Lung (tissue), 12 donors: ENCODE results near the gene PDE2A. TPM values are rescaled to one million over a fixed set of nuclear protein-coding genes. Genes with fewer than 3 reads are reported as not detected.

Experiments used
- ATAC-seq: fragments of 200-7000 bp; cut with Tn5 transposase; one replicate; pipeline ENCODE4 v1.9.1; 2020; ENCODE audit warnings: moderate number of reproducible peaks; ENCODE audit not compliant: insufficient read depth, low FRiP score
- DNase-seq, 3 donors: peaks; one replicate each; pipeline ENCODE4 v3.0.0-alpha.2; 2013 to 2017
- H3K27ac ChIP-seq, 2 donors: one replicate each; pipeline ENCODE4 v1.5.1; 2013; ENCODE audit warnings: mild to moderate bottlenecking in 2 of 2, moderate library complexity in 2 of 2, control low read depth in 1 of 2, inconsistent platforms in 1 of 2, low read depth in 1 of 2, low read length in 1 of 2
- H3K27me3 ChIP-seq, 3 donors: one replicate each; pipeline ENCODE4 v1.5.1; 2013; ENCODE audit warnings: low read length in 2 of 3; ENCODE audit not compliant: control insufficient read depth in 3 of 3, insufficient read depth in 3 of 3
- H3K36me3 ChIP-seq, 4 donors: one replicate each; pipeline ENCODE4 v1.5.1; 2013; ENCODE audit warnings: low read length in 4 of 4, mild to moderate bottlenecking in 1 of 4, moderate library complexity in 1 of 4; ENCODE audit not compliant: control insufficient read depth in 4 of 4, insufficient read depth in 4 of 4
- H3K4me1 ChIP-seq, 5 donors: one replicate each; pipeline ENCODE4 v1.5.1; 2013; ENCODE audit warnings: low read length in 5 of 5, mild to moderate bottlenecking in 2 of 5, moderate library complexity in 1 of 5; ENCODE audit not compliant: control insufficient read depth in 5 of 5, insufficient read depth in 5 of 5
- H3K4me3 ChIP-seq: one replicate; pipeline ENCODE4 v1.5.1; 2013; ENCODE audit warnings: mild to moderate bottlenecking, control low read depth, moderate library complexity
- H3K9ac ChIP-seq, 2 donors: one replicate each; pipeline ENCODE4 v1.5.1; 2013; ENCODE audit warnings: low read length in 2 of 2, control low read depth in 1 of 2; ENCODE audit not compliant: insufficient read depth in 1 of 2
- H3K9me3 ChIP-seq, 4 donors: one replicate each; pipeline ENCODE4 v1.5.1; 2013; ENCODE audit warnings: low read length in 3 of 4, mild to moderate bottlenecking in 1 of 4, moderate library complexity in 1 of 4; ENCODE audit not compliant: control insufficient read depth in 4 of 4, insufficient read depth in 3 of 4
- CTCF ChIP-seq: IDR thresholded peaks from 2 replicates; pipeline ENCODE4 v1.5.1; 2012; ENCODE audit warnings: mild to moderate bottlenecking; ENCODE audit errors: control extremely low read depth, extremely low read depth
- WGBS, 2 donors: extraction: QIAGEN DNeasy Blood & Tissue Kit; methylation state at CpG; one replicate each; pipeline ENCODE4 v1.1.7; 2013; 5-methylcytosine and 5-hydroxymethylcytosine counted together
- polyA plus RNA-seq, 2 donors: library from polyadenylated mRNA; stranded (reverse); fragments of 200-250 nt; gene quantifications; one replicate each; pipeline ENCODE4 v1.2.1, GENCODE V29; 2013
- total RNA-seq, 2 donors: library from RNA; depleted of rRNA in 1 of 2; stranded (reverse); fragments of >200 nt in 1 of 2; gene quantifications; one replicate each; pipeline ENCODE4 v1.2.1, GENCODE V29; 2014 to 2021
- donor health status: control.
- donor health status: control.
- donor health status: Bipolar disorder and iron deficiency.
- donor health status: healthy.
- donor health status: DM: yes; HTN: yes; CAD: no.

Gene PDE2A
- total and polyA plus RNA-seq, 4 donors: 7.7 to 20.5 (median 12.7) TPM

- no peak for ATAC-seq
- WGBS, 2 donors: 86 to 96% methylated on average over 7 of the region's 7 CpGs
These were observed 85.5 kb downstream of the PDE2A start for GRCh38 chr11:72588421-72589410.

GRCh38 chr11:72587696-72588095, 86.5 kb downstream of the PDE2A start:
- no peak overlapping the region for H3K27ac ChIP-seq
- H3K27me3 ChIP-seq: peaks cover 0 to 87% (median 74%) of the 10 kb centered on the region in 3 donors
- DNase-seq (no peak), ATAC-seq (no peak)
- H3K9ac ChIP-seq: no peak overlapping the region
- peaks cover 0 to 9% (median 0%) of the 10 kb centered on the region in 5 donors for H3K4me1 ChIP-seq
- WGBS, 2 donors: 86 to 93% methylated on average over 1 of the region's 1 CpG
- no peak for TF ChIP-seq CTCF
- H3K4me3 ChIP-seq: no peak overlapping the region
- H3K9me3 ChIP-seq: no peaks in the 10 kb centered on the region
- H3K36me3 ChIP-seq: no peaks in the 10 kb centered on the region

More at GRCh38 chr11:72588421-72589410, 85.5 kb downstream of the PDE2A start:
- Histone ChIP-seq H3K4me1 (peaks cover 0 to 9% (median 0%) of the 10 kb centered on the region in 5 donors), H3K4me3 (no peak overlapping the region), H3K9ac (no peak overlapping the region), H3K27me3 (peaks cover 0 to 84% (median 76%) of the 10 kb centered on the region in 3 donors), H3K9me3 (no peaks in the 10 kb centered on the region), H3K36me3 (no peaks in the 10 kb centered on the region), H3K27ac (no peak overlapping the region)
- no peak for DNase-seq
- TF ChIP-seq CTCF: no peak

GRCh38 chr11:72586321-72587090, 87.7 kb downstream of the PDE2A start:
- no peak for ATAC-seq
- Histone ChIP-seq H3K4me3 (no peak overlapping the region), H3K9me3 (no peaks in the 10 kb centered on the region), H3K4me1 (peaks cover 0 to 9% (median 0%) of the 10 kb centered on the region in 5 donors), H3K27ac (no peak overlapping the region), H3K27me3 (peaks cover 0 to 80% (median 63%) of the 10 kb centered on the region in 3 donors), H3K36me3 (no peaks in the 10 kb centered on the region), H3K9ac (no peak overlapping the region)
- DNase-seq: no peak
- no peak for TF ChIP-seq CTCF
- 83 to 90% methylated on average over 7 of the region's 7 CpGs for WGBS, 2 donors
